GM10248 (cell line): ENCODE results near the gene HMSD.
A peak's percentile ranks its signal among the peaks of the same experiment; 100 is the strongest.

Source experiments
- CTCF ChIA-PET: fragments of 300-600 bp; sonication (Branson Sonifier 250); formaldehyde crosslinking; extraction: SDS; loops from one replicate; lab custom pipeline; 2021; ENCODE audit warnings: antibody characterized with exemption; lab: Yijun Ruan, JAX
- POLR2A ChIA-PET: fragments of 350-650 bp; sonication (Branson Sonifier 250); formaldehyde crosslinking; extraction: SDS; loops from one replicate; lab custom pipeline; 2020; ENCODE audit warnings: antibody characterized with exemption; lab: Yijun Ruan, JAX
- DNase-seq: peaks from one replicate; pipeline ENCODE4 v3.0.0; 2012; ENCODE audit errors: extremely low spot score
- CTCF ChIP-seq: IDR thresholded peaks from 2 replicates; pipeline ENCODE4 v1.5.1; 2012; ENCODE audit warnings: mild to moderate bottlenecking, low read depth; ENCODE audit errors: extremely low read depth, missing control alignments, control extremely low read depth

HMSD gene

DNA sequence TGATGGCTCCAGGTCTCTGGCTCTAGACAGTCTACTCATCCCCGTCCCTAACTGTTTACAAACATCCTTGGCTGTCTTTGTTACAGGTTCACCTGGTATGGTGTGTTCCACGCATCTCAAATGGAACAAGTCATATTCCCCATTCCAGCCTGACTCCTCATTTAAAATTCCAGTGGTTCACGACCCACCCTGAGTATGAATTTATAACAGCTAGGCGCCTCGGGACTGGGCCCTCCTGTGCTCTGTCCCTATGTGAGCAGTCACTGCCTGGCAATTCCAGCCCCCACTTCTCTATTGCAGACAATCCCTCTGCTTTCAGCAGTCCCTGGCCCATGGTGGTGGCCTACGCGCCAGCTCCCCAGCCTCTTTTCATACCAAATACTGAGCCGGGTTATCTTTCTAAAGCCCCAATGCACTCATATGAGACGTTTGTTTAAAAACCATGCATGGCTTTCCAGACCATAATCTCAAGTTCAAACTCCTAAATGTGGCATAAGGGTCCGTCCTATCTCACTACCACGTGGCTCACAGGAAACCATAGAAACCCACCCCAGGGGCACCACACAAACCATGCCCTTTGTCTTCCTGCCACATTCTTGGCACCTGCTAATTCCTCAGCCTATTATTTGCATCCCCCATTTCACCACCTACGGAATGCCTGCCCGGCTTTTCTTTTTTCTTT, 22.4 kb downstream of the HMSD start:
- POLR2A ChIA-PET: no interaction called here
- CTCF ChIA-PET: no interaction called here
- no peak for TF ChIP-seq CTCF
- DNase-seq: no peak

DNA sequence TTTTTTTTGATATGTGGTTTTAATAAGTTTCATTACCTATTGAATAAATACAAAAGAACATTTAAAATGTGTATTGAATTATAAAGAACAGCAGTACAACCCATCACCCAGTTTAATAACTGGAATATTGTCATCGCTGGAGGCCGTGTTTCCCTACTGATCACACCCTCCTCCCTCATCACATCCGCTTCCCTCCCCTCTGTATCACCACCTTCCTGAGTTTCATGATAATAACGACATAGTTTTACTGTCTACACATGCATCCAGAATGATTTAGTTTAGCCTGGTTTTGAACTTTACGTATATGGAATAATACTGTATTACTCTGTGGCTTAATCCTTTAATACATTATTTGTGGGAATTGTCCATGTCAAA, 22.9 kb downstream of the HMSD start:
- no peak for TF ChIP-seq CTCF
- POLR2A ChIA-PET: no interaction called here
- no peak for DNase-seq
- CTCF ChIA-PET: no interaction called here

DNA sequence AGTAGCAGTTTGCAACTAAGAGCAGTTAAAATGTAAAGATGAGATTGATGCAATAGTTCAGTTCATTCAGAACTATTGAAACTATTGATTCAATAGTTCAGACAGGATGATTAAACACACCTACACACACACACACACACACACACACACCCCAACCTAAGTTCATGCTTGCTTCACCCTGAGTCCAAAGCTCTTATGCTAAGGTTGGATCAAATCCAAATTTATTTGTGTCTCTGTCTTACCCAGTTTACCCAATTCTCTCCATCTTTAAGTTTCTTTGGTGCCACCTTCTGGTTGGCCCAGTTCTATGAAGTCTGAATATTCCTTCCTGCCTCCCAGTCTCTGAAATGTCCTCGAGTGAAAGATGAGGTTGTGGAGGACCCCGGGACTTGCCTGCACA, 25.9 kb downstream of the HMSD start:
- TF ChIP-seq CTCF: peak; percentile 47
- CTCF ChIA-PET: interaction anchor here (0.8 to 4.8 kb wide), 11 partner anchors 10 to 457 kb away, joined by 3 to 48 read pairs (median 4); no protein-coding TSS in a partner anchor
- DNase-seq: no peak
- POLR2A ChIA-PET: no interaction called here

DNA sequence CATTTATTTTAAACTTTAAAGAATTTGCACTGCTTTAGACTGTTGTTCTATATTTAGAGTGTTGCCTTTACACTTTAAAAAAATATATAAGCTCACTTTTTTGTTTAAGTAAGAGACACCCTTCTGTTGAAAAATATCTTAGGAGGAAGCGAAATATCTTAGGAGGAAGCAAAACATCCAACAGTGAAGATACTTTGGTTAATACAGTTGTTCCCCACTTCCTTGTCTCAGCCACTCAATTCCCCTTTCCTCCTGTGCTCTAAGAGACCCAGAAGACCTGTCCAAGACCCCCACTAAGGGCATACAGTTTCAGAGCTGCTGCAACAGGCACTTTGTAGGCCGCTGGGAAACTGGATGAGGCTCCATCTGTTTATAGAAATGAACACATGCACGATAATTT, 26.5 kb downstream of the HMSD start:
- CTCF ChIA-PET: interaction anchor here (0.7 to 4.8 kb wide), 11 partner anchors 10 to 457 kb away, joined by 3 to 48 read pairs (median 4); no protein-coding TSS in a partner anchor
- no peak for TF ChIP-seq CTCF
- no peak for DNase-seq
- POLR2A ChIA-PET: no interaction called here

DNA sequence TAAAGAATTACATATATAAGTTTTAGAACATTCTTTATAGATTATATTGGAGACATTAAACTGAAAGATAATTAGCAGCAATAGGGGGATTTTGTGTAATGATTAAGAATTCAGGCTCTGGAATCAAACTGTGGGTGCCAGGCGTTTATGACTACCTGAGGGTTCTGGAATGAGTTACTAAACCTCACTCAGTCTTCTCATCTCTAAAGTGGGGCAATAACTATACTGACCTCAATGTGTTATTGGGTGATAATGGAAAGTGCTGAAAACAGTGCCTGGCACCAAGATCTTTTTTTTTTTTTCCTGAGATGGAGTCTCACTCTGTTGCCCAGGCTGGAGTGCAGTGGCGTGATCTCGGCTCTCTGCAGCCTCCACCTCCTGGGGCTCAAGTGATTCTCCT, 27.9 kb downstream of the HMSD start:
- CTCF ChIA-PET: interaction anchor here (0.7 to 4.8 kb wide), 5 partner anchors 8 to 41 kb away, joined by 3 to 48 read pairs (median 3); no protein-coding TSS in a partner anchor
- POLR2A ChIA-PET: no interaction called here
- DNase-seq: no peak
- no peak for TF ChIP-seq CTCF

DNA sequence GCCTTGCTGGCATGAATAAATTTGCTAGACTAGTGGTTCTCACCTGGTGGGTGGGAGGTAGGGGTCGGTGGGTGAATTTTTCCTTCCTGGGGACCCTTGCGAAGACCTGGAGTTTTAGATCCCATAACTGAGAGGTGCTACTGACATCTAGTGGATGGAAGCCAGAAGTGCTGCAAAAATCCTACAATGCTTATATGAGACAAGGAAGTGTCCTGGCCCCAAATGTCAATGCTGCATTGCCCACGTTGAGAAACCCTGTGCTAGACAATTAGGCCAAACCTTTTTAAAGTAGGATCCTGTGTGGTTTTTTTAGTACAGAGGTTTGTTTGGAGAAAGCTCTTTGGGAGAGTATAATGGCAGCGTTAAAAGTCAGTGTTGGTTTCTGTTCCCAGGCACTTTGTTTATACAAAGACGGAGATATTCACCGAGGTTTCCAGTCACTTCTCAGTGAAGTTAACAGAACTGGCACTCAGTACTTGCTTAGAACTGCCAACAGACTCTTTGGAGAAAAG, 30.4 kb downstream of the HMSD start:
- ChIA-PET POLR2A (no interaction called here), CTCF (interaction anchor here (0.6 to 1.8 kb wide), 6 partner anchors 11 to 468 kb away, joined by 3 to 9 read pairs (median 4); no protein-coding TSS in a partner anchor)
- peak; percentile 86 for TF ChIP-seq CTCF
- DNase-seq: peak; percentile 52
